ENCODE results near the gene PPIH.
"Not testable (repeated sequence)": the region's sequence is repeated elsewhere in the genome, so short reads cannot be mapped to it uniquely, and the experiment has no call there.

Gene PPIH

DNA sequence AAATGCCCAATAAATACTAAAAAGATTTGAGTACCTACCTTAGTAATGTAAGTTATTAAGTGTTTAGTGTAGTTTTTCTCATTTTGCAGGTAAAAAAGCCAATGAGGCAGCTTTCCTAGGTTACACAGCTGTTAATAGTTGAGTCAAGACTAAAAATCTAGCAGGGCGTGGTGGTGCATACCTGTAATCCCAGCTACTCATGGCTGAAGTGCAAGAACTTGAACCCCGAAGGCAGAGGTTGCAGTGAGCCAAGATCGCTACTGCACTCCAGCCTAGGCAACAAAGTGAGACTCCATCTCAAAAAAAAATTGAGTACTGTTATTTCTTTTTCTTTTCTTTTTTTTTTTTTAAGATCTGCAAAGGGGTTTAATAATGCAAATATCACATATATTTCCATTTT lies 31.7 kb downstream of the PPIH start:
- no peaks in the 10 kb centered on the region for H3K27me3 ChIP-seq (ENCODE audit: control insufficient read depth, insufficient read depth, low read length)
- no peaks in the 10 kb centered on the region for H3K36me3 ChIP-seq (ENCODE audit: control insufficient read depth, insufficient read depth, low read length)
- no peak overlapping the region for H3K9ac ChIP-seq (ENCODE audit: low read length)
- peaks cover 5% of the 10 kb centered on the region for H3K4me1 ChIP-seq (ENCODE audit: control insufficient read depth, insufficient read depth, low read length)
- no peak overlapping the region for H3K27ac ChIP-seq (ENCODE audit: low read depth, low read length)
- H3K4me3 ChIP-seq (ENCODE audit: low read length): no peak overlapping the region

DNA sequence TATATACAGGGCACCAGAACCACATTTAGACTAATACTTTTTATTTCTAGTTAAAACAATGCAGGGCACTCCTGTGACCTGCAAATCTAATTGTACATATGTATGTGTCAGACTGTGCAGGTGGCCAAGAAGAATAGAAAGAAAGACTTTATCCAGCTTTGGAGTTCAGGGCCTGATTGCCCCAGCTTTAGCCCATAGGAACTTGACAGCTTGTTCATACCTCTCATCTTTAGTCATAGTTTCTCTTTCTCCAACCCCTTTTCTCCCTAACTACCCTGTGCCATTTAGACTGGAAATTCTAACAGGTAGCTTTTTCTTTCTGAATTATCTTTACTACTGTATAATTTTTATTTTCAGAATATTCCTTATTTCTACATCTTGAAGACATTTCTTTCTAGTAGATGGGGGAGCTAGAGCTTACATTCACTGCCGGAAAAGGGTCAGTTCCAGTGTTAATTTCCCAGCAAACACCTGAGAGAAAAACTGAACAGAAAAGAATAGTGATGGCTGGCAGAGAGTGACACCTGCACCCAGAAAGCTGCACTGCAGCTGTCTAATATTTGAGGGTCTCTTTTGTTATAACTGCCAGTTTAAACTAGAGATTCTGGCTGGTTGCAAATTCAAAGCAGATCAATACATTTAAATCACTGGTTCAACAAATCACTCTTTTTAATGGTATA lies 32.4 kb downstream of the PPIH start:
- no peak overlapping the region for H3K9ac ChIP-seq (ENCODE audit: low read length)
- H3K27me3 ChIP-seq (ENCODE audit: control insufficient read depth, insufficient read depth, low read length): no peaks in the 10 kb centered on the region
- H3K27ac ChIP-seq (ENCODE audit: low read depth, low read length): no peak overlapping the region
- H3K36me3 ChIP-seq (ENCODE audit: control insufficient read depth, insufficient read depth, low read length): no peaks in the 10 kb centered on the region
- H3K4me3 ChIP-seq (ENCODE audit: low read length): no peak overlapping the region
- H3K4me1 ChIP-seq (ENCODE audit: control insufficient read depth, insufficient read depth, low read length): peaks cover 5% of the 10 kb centered on the region

GRCh38 chr1:42691157-42691498 lies 32.9 kb downstream of the PPIH start:
- H3K27me3 ChIP-seq (ENCODE audit: control insufficient read depth, insufficient read depth, low read length): no peaks in the 10 kb centered on the region
- H3K27ac ChIP-seq (ENCODE audit: low read depth, low read length): no peak overlapping the region
- H3K4me3 ChIP-seq (ENCODE audit: low read length): no peak overlapping the region
- peaks cover under 1% of the 10 kb centered on the region for H3K36me3 ChIP-seq (ENCODE audit: control insufficient read depth, insufficient read depth, low read length)
- H3K4me1 ChIP-seq (ENCODE audit: control insufficient read depth, insufficient read depth, low read length): peaks cover 5% of the 10 kb centered on the region
- H3K9ac ChIP-seq (ENCODE audit: low read length): peak overlapping the region; percentile 25

DNA sequence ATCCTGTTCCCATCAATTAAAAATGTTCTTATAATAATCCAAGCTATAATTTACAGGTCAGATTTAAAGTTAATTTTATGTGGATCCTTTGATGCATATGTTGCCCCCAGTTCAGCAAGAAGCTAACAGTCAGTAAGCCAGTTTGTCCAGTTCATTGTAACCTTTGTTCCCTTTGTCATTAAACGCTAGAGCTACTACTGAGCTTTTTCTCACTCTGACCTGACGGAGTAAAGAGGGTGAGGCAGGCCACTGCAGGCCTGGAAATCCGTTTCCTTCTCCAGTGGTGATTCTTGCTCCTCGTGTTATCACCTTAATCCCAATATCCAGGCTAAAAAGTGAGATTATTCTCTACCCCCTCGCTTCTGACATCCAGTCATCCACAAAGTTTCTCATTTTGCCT lies 34.2 kb downstream of the PPIH start:
- H3K27ac ChIP-seq (ENCODE audit: low read depth, low read length): no peak overlapping the region
- no peak overlapping the region for H3K4me3 ChIP-seq (ENCODE audit: low read length)
- peaks cover 5% of the 10 kb centered on the region for H3K4me1 ChIP-seq (ENCODE audit: control insufficient read depth, insufficient read depth, low read length)
- no peak overlapping the region for H3K9ac ChIP-seq (ENCODE audit: low read length)
- peaks cover 10% of the 10 kb centered on the region for H3K36me3 ChIP-seq (ENCODE audit: control insufficient read depth, insufficient read depth, low read length)
- no peaks in the 10 kb centered on the region for H3K27me3 ChIP-seq (ENCODE audit: control insufficient read depth, insufficient read depth, low read length)

DNA sequence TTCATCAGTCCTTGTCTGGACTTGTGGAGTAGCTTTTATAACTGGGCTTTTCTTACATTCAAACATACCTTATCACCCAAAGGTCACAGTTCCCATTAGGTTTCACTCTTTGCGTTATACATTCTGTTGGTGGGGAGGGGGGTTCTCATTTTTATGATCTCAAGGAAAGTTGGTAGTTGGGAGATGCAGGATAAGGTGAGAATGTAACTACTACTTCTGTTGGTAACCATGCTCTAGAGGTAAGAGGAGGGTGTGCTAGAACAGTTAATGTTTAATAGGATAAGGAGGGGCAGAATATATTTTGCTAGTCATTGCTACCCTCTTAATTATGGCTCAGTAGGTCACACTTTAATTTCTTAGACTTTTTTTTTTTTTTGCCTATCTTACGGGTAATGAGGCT lies 34.7 kb downstream of the PPIH start:
- Histone ChIP-seq H3K36me3 (ENCODE audit: control insufficient read depth, insufficient read depth, low read length) (peaks cover 14% of the 10 kb centered on the region), H3K9ac (ENCODE audit: low read length) (no peak overlapping the region), H3K4me1 (ENCODE audit: control insufficient read depth, insufficient read depth, low read length) (peaks cover 5% of the 10 kb centered on the region), H3K4me3 (ENCODE audit: low read length) (no peak overlapping the region), H3K27me3 (ENCODE audit: control insufficient read depth, insufficient read depth, low read length) (no peaks in the 10 kb centered on the region), H3K27ac (ENCODE audit: low read depth, low read length) (no peak overlapping the region)

DNA sequence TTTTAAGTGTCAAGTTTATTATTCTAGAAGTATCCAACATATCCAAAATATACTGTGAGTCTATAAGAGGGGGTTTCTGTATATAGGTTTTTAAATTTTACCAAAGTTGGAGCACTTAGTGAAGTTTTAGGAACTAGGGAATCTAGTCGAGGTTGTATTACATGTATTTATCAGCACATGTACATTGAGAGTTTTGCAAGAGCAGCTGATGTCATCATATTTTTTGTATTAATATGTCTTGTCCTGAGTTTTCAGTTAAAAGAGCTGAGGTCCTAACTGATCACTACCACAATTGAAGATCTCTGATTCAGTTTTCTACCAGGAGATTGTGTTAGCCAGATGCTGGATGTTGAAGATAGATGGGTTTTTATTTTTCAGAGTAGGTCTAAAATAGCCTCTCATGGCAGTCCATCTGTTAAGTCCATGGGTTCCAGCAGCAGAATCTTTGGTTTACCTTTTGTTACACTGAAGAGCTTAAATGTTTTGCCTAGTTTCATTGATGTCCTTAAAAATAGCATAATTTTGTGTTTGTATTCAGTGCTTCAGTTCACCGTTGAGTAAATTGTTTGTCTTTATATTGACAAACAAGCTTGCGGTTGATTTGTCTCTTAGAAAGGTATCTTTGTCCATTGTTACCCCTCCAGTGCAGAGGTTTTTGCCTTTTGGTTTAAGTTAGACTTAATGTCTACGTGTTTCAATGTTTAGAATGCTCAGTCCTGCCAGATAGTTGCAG lies 40.0 kb downstream of the PPIH start:
- Histone ChIP-seq H3K27me3 (ENCODE audit: control insufficient read depth, insufficient read depth, low read length) (no peaks in the 10 kb centered on the region), H3K27ac (ENCODE audit: low read depth, low read length) (no peak overlapping the region), H3K4me3 (ENCODE audit: low read length) (no peak overlapping the region), H3K36me3 (ENCODE audit: control insufficient read depth, insufficient read depth, low read length) (peaks cover 21% of the 10 kb centered on the region), H3K4me1 (ENCODE audit: control insufficient read depth, insufficient read depth, low read length) (no peaks in the 10 kb centered on the region), H3K9ac (ENCODE audit: low read length) (no peak overlapping the region)

DNA sequence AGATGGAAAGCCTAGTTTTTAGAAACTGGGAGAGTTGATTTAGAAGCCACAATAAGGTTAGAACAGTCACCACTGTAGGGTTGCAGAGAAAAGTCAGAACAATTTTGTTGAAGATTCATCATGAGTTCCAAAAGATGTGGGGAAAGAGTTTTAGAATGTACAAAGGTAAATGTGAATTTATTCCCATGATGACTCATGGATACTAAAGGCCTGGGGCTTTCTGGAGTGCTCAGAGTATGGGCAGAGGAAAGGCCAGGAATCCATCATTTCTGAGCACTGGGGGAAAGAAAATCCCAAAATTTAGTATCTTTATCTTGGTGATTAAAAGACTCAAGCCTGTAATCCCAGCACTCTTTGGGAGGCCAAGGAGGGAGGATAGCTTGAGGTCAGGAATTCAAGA lies 41.8 kb downstream of the PPIH start:
- no peak overlapping the region for H3K27ac ChIP-seq (ENCODE audit: low read depth, low read length)
- H3K4me3 ChIP-seq (ENCODE audit: low read length): no peak overlapping the region
- no peak overlapping the region for H3K9ac ChIP-seq (ENCODE audit: low read length)
- H3K36me3 ChIP-seq (ENCODE audit: control insufficient read depth, insufficient read depth, low read length): peaks cover 29% of the 10 kb centered on the region
- H3K4me1 ChIP-seq (ENCODE audit: control insufficient read depth, insufficient read depth, low read length): no peaks in the 10 kb centered on the region
- H3K27me3 ChIP-seq (ENCODE audit: control insufficient read depth, insufficient read depth, low read length): no peaks in the 10 kb centered on the region

DNA sequence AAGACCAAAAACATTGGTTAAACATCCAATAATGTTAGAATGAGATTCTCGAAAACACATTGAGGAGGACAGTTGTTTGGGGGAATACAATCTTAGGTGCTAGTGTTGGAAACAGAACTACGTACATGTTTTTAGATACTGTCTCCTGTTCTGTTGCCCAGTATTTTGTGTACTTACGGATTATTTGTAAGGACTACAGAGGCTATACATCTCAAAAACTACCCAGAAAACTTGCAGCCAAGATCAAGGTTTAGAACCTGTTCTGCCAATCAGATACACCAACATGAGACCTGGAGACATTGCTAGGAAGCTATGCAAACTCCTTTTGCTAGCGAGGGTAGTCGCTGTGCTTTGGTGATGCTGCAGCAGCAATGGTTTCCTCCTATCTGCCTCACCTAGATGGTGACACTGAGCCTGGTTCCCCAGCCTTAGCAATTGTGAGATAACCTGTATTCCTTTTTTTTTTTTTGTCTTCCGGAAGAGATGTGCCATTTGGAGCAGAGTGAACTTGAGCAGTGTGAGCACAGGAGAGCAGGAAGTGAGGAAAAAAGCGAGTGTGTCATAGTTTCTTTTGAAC lies 45.8 kb downstream of the PPIH start:
- Histone ChIP-seq H3K36me3 (ENCODE audit: control insufficient read depth, insufficient read depth, low read length) (peaks cover 18% of the 10 kb centered on the region), H3K27ac (ENCODE audit: low read depth, low read length) (no peak overlapping the region), H3K27me3 (ENCODE audit: control insufficient read depth, insufficient read depth, low read length) (no peaks in the 10 kb centered on the region), H3K4me1 (ENCODE audit: control insufficient read depth, insufficient read depth, low read length) (no peaks in the 10 kb centered on the region), H3K9ac (ENCODE audit: low read length) (no peak overlapping the region), H3K4me3 (ENCODE audit: low read length) (no peak overlapping the region)

DNA sequence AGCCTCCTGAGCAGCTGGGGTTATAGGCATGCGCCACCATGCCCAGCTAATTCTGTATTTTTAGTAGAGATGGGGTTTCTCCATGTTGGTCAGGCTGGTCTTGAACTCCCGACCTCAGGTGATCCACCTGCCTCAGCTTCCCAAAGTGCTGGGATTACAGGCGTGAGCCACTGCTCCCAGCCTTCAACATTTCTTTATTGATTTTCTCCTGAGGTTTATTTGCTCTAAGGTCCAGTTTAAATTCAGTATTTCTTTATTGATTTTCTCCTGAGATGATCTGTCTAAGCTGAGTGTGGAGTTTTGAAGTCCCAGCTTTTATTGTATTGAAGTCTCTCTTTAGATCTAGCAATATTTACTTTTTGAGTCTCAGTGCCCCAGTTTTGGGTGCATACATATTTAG lies 54.6 kb downstream of the PPIH start:
- not testable (repeated sequence) for H3K36me3 ChIP-seq (ENCODE audit: control insufficient read depth, insufficient read depth, low read length); H3K9ac ChIP-seq (ENCODE audit: low read length)

GRCh38 chr1:42713293-42713692 lies 55.1 kb downstream of the PPIH start:
- peaks cover 3% of the 10 kb centered on the region for H3K36me3 ChIP-seq (ENCODE audit: control insufficient read depth, insufficient read depth, low read length)
- H3K4me1 ChIP-seq (ENCODE audit: control insufficient read depth, insufficient read depth, low read length): no peaks in the 10 kb centered on the region
- H3K27me3 ChIP-seq (ENCODE audit: control insufficient read depth, insufficient read depth, low read length): no peaks in the 10 kb centered on the region
- H3K9ac ChIP-seq (ENCODE audit: low read length): no peak overlapping the region
- no peak overlapping the region for H3K27ac ChIP-seq (ENCODE audit: low read depth, low read length)
- H3K4me3 ChIP-seq (ENCODE audit: low read length): no peak overlapping the region

More for the DNA sequence above, 54.6 kb downstream of the PPIH start:
- not testable (repeated sequence) for H3K4me3 ChIP-seq (ENCODE audit: low read length); H3K4me1 ChIP-seq (ENCODE audit: control insufficient read depth, insufficient read depth, low read length); H3K27me3 ChIP-seq (ENCODE audit: control insufficient read depth, insufficient read depth, low read length); H3K27ac ChIP-seq (ENCODE audit: low read depth, low read length)

- H3K27me3 ChIP-seq (ENCODE audit: control insufficient read depth, insufficient read depth, low read length); H3K4me1 ChIP-seq (ENCODE audit: control insufficient read depth, insufficient read depth, low read length); H3K9ac ChIP-seq (ENCODE audit: low read length); H3K27ac ChIP-seq (ENCODE audit: low read depth, low read length); H3K36me3 ChIP-seq (ENCODE audit: control insufficient read depth, insufficient read depth, low read length); H3K4me3 ChIP-seq (ENCODE audit: low read length): not testable (repeated sequence)
Observed at GRCh38 chr1:42714441-42714840, 56.2 kb downstream of the PPIH start.

- Histone ChIP-seq H3K9ac (ENCODE audit: low read length) (no peak overlapping the region), H3K36me3 (ENCODE audit: control insufficient read depth, insufficient read depth, low read length) (no peaks in the 10 kb centered on the region), H3K27me3 (ENCODE audit: control insufficient read depth, insufficient read depth, low read length) (no peaks in the 10 kb centered on the region), H3K4me3 (ENCODE audit: low read length) (no peak overlapping the region), H3K4me1 (ENCODE audit: control insufficient read depth, insufficient read depth, low read length) (no peaks in the 10 kb centered on the region), H3K27ac (ENCODE audit: low read depth, low read length) (no peak overlapping the region)
Observed at GRCh38 chr1:42720868-42721267, 62.6 kb downstream of the PPIH start.

- no peak overlapping the region for H3K27ac ChIP-seq (ENCODE audit: low read depth, low read length)
- no peaks in the 10 kb centered on the region for H3K4me1 ChIP-seq (ENCODE audit: control insufficient read depth, insufficient read depth, low read length)
- H3K9ac ChIP-seq (ENCODE audit: low read length): no peak overlapping the region
- no peak overlapping the region for H3K4me3 ChIP-seq (ENCODE audit: low read length)
- H3K36me3 ChIP-seq (ENCODE audit: control insufficient read depth, insufficient read depth, low read length): no peaks in the 10 kb centered on the region
- H3K27me3 ChIP-seq (ENCODE audit: control insufficient read depth, insufficient read depth, low read length): no peaks in the 10 kb centered on the region
Observed at GRCh38 chr1:42721926-42722325, 63.7 kb downstream of the PPIH start.

Data from rectal smooth muscle tissue (tissue), 1 donor.